SK-N-SH treated with all-trans-retinoic acid at 6 μM for 48 hours (cell line): ENCODE data around the gene FHIP1B.

Experiments
- ATAC-seq: fragments of 200-7000 bp; cut with Tn5 transposase; 3 replicates; pipeline ENCODE4 v1.9.1; 2020; ENCODE audit warnings: mild to moderate bottlenecking, moderate library complexity
- ARNTL ChIP-seq: fragments of 450-650 bp; formaldehyde crosslinking; IDR thresholded peaks from 2 replicates; pipeline ENCODE4 v1.5.0; 2020; ENCODE audit warnings: low read depth, mild to moderate bottlenecking, moderate library complexity, borderline replicate concordance
- BACH2 ChIP-seq: fragments of 250-450 bp; sonication (Bioruptor Pico); IDR thresholded peaks from 2 replicates; pipeline ENCODE4 v1.9.0; 2021; ENCODE audit warnings: mild to moderate bottlenecking, borderline replicate concordance
- CREB5 ChIP-seq: fragments of 250-450 bp; sonication (Bioruptor Pico); IDR thresholded peaks from 2 replicates; pipeline ENCODE4 v1.5.1; 2020; ENCODE audit warnings: low read depth, mild to moderate bottlenecking, moderate library complexity
- CSDC2 ChIP-seq: fragments of 250-450 bp; sonication (Bioruptor Pico); IDR thresholded peaks from 2 replicates; pipeline ENCODE4 v1.5.0; 2020; ENCODE audit warnings: mild to moderate bottlenecking, moderate library complexity
- CSRNP3 ChIP-seq: fragments of 250-450 bp; sonication (Bioruptor Pico); IDR thresholded peaks from 2 replicates; pipeline ENCODE4 v1.5.1; 2021; ENCODE audit warnings: mild to moderate bottlenecking, moderate library complexity
- ESRRG ChIP-seq: fragments of 250-450 bp; sonication (Bioruptor Pico); IDR thresholded peaks from 2 replicates; pipeline ENCODE4 v1.6.1; 2021; ENCODE audit warnings: mild to moderate bottlenecking
- ISL1 ChIP-seq: fragments of 250-450 bp; sonication (Bioruptor Pico); IDR thresholded peaks from 2 replicates; pipeline ENCODE4 v2.1.2; 2022; ENCODE audit warnings: mild to moderate bottlenecking, moderate library complexity
- OSR1 ChIP-seq: fragments of 250-450 bp; sonication (Bioruptor Pico); IDR thresholded peaks from 2 replicates; pipeline ENCODE4 v1.8.0; 2022; ENCODE audit warnings: moderate library complexity, mild to moderate bottlenecking, inconsistent platforms
- PATZ1 ChIP-seq: fragments of 250-450 bp; sonication (Bioruptor Pico); IDR thresholded peaks from 2 replicates; pipeline ENCODE4 v1.8.0; 2020; ENCODE audit warnings: mild to moderate bottlenecking, moderate library complexity, borderline replicate concordance
- POU6F1 ChIP-seq: fragments of 250-450 bp; sonication (Bioruptor Pico); IDR thresholded peaks from 2 replicates; pipeline ENCODE4 v1.8.0; 2021; ENCODE audit warnings: low read depth, mild to moderate bottlenecking, moderate library complexity, borderline replicate concordance
- PPARA ChIP-seq: fragments of 250-450 bp; sonication (Bioruptor Pico); IDR thresholded peaks from 2 replicates; pipeline ENCODE4 v1.5.0; 2020; ENCODE audit warnings: mild to moderate bottlenecking, borderline replicate concordance
- RARB ChIP-seq: fragments of 250-450 bp; sonication (Bioruptor Pico); IDR thresholded peaks from 2 replicates; pipeline ENCODE4 v1.8.0; 2021; ENCODE audit warnings: mild to moderate bottlenecking, moderate library complexity
- SNAI2 ChIP-seq: fragments of 250-450 bp; sonication (Bioruptor Pico); IDR thresholded peaks from 2 replicates; pipeline ENCODE4 v1.5.0; 2020; ENCODE audit warnings: mild to moderate bottlenecking, moderate library complexity
- TCF4 ChIP-seq: fragments of 250-450 bp; sonication (Bioruptor Pico); IDR thresholded peaks from 2 replicates; pipeline ENCODE4 v1.8.0; 2021; ENCODE audit warnings: mild to moderate bottlenecking, moderate library complexity, borderline replicate concordance
- TOX ChIP-seq: fragments of 250-450 bp; sonication (Bioruptor Pico); IDR thresholded peaks from 2 replicates; pipeline ENCODE4 v1.8.0; 2021; ENCODE audit warnings: mild to moderate bottlenecking, moderate library complexity, borderline replicate concordance
- TSHZ2 ChIP-seq: fragments of 250-450 bp; sonication (Bioruptor Pico); IDR thresholded peaks from 2 replicates; pipeline ENCODE4 v1.5.0; 2020; ENCODE audit warnings: mild to moderate bottlenecking, moderate library complexity
- ZFP3 ChIP-seq: fragments of 250-450 bp; sonication (Bioruptor Pico); IDR thresholded peaks from 2 replicates; pipeline ENCODE4 v1.5.0; 2020; ENCODE audit warnings: mild to moderate bottlenecking, moderate library complexity
- ZFP30 ChIP-seq: fragments of 450-650 bp; formaldehyde crosslinking; IDR thresholded peaks from 2 replicates; pipeline ENCODE4 v1.5.0; 2022; ENCODE audit warnings: mild to moderate bottlenecking, moderate library complexity
- ZNF565 ChIP-seq: fragments of 450-650 bp; formaldehyde crosslinking; conservative IDR thresholded peaks from 2 replicates; pipeline ENCODE4 v1.5.0; 2020; ENCODE audit warnings: low read depth, mild to moderate bottlenecking, moderate library complexity
- ZNF70 ChIP-seq: fragments of 450-650 bp; formaldehyde crosslinking; IDR thresholded peaks from 2 replicates; pipeline ENCODE4 v1.5.0; 2020; ENCODE audit warnings: mild to moderate bottlenecking, moderate library complexity
- ZNF8 ChIP-seq: fragments of 450-650 bp; formaldehyde crosslinking; IDR thresholded peaks from 2 replicates; pipeline ENCODE4 v1.5.0; 2020; ENCODE audit warnings: mild to moderate bottlenecking, moderate library complexity

Gene FHIP1B

GRCh38 chr11:6200975-6201374 is 33.5 kb downstream of the FHIP1B start:
- no peak for ATAC-seq
- TF ChIP-seq SNAI2, result no peak
- no peak for TF ChIP-seq RARB
- no peak for TF ChIP-seq PPARA
- no peak for TF ChIP-seq TOX (CRISPR knock-in tag)
- no peak for TF ChIP-seq ISL1
- no peak for TF ChIP-seq POU6F1 (CRISPR knock-in tag)
- TF ChIP-seq ZNF8, result no peak
- TF ChIP-seq ZNF70 (CRISPR knock-in tag), result no peak
- TF ChIP-seq ZFP30 (CRISPR knock-in tag), result no peak
- no peak for TF ChIP-seq BACH2
- TF ChIP-seq CSDC2 (CRISPR knock-in tag), result no peak
- TF ChIP-seq TCF4 (CRISPR knock-in tag), result no peak
- TF ChIP-seq TSHZ2 (CRISPR knock-in tag), result no peak
- TF ChIP-seq ARNTL (CRISPR knock-in tag), result no peak
- no peak for TF ChIP-seq PATZ1
- no peak for TF ChIP-seq ZNF565 (CRISPR knock-in tag)
- no peak for TF ChIP-seq CSRNP3 (CRISPR knock-in tag)

- TF ChIP-seq TOX (CRISPR knock-in tag) (no peak), ZNF8 (no peak), ZFP3 (CRISPR knock-in tag) (no peak), RARB (no peak), PPARA (no peak), ESRRG (CRISPR knock-in tag) (no peak), SNAI2 (no peak), ARNTL (CRISPR knock-in tag) (no peak), CREB5 (CRISPR knock-in tag) (no peak), CSRNP3 (CRISPR knock-in tag) (no peak), TCF4 (CRISPR knock-in tag) (no peak), OSR1 (CRISPR knock-in tag) (no peak), POU6F1 (CRISPR knock-in tag) (no peak)
- ATAC-seq, result no peak
These were observed 35.1 kb downstream of the FHIP1B start, which contains the start of gene OR52W1 for GRCh38 chr11:6199174-6199810. Gene OR52W1 (plus strand): TSS chr11:6199224. CDS start chr11:6199224, 0 bp downstream.
